LNCaP clone FGC (cell line): Measurements from ENCODE around the gene RGS3.

Experiments
- DNase-seq: peaks from one replicate; pipeline ENCODE4 v3.0.0-alpha.2; 2011; ENCODE audit warnings: low read depth
- H3K4me3 ChIP-seq: 2 replicates; pipeline ENCODE4 v1.5.1; 2011; ENCODE audit warnings: mild to moderate bottlenecking, low read depth, low read length, control low read depth
- CTCF ChIP-seq: IDR thresholded peaks from 2 replicates; pipeline ENCODE4 v1.5.1; 2012; ENCODE audit warnings: mild to moderate bottlenecking; ENCODE audit not compliant: control insufficient read depth, insufficient read depth; ENCODE audit errors: extremely low read depth

RGS3 gene

GRCh38 chr9:113568571-113569321 lies 105.2 kb downstream of the RGS3 start:
- DNase-seq, result no peak
- no peak overlapping the region for H3K4me3 ChIP-seq
- TF ChIP-seq CTCF, result no peak

GRCh38 chr9:113569472-113570060 lies 106.0 kb downstream of the RGS3 start:
- DNase-seq, result no peak
- no peak for TF ChIP-seq CTCF
- H3K4me3 ChIP-seq, result no peak overlapping the region

GRCh38 chr9:113570106-113570505 lies 106.6 kb downstream of the RGS3 start:
- H3K4me3 ChIP-seq, result no peak overlapping the region
- TF ChIP-seq CTCF, result no peak
- no peak for DNase-seq

- DNase-seq, result no peak
- no peak for TF ChIP-seq CTCF
- H3K4me3 ChIP-seq, result no peak overlapping the region
Measured at GRCh38 chr9:113570749-113571711, 107.5 kb downstream of the RGS3 start.

- DNase-seq, result no peak
- no peak overlapping the region for H3K4me3 ChIP-seq
- TF ChIP-seq CTCF, result no peak
Measured at GRCh38 chr9:113572076-113572861, 108.7 kb downstream of the RGS3 start.
